Measurements from ENCODE around the gene MARVELD2.
"Not testable (repeated sequence)": the region's sequence is repeated elsewhere in the genome, so short reads cannot be mapped to it uniquely, and the experiment has no call there.

Gene MARVELD2, protein sequence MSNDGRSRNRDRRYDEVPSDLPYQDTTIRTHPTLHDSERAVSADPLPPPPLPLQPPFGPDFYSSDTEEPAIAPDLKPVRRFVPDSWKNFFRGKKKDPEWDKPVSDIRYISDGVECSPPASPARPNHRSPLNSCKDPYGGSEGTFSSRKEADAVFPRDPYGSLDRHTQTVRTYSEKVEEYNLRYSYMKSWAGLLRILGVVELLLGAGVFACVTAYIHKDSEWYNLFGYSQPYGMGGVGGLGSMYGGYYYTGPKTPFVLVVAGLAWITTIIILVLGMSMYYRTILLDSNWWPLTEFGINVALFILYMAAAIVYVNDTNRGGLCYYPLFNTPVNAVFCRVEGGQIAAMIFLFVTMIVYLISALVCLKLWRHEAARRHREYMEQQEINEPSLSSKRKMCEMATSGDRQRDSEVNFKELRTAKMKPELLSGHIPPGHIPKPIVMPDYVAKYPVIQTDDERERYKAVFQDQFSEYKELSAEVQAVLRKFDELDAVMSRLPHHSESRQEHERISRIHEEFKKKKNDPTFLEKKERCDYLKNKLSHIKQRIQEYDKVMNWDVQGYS

DNA sequence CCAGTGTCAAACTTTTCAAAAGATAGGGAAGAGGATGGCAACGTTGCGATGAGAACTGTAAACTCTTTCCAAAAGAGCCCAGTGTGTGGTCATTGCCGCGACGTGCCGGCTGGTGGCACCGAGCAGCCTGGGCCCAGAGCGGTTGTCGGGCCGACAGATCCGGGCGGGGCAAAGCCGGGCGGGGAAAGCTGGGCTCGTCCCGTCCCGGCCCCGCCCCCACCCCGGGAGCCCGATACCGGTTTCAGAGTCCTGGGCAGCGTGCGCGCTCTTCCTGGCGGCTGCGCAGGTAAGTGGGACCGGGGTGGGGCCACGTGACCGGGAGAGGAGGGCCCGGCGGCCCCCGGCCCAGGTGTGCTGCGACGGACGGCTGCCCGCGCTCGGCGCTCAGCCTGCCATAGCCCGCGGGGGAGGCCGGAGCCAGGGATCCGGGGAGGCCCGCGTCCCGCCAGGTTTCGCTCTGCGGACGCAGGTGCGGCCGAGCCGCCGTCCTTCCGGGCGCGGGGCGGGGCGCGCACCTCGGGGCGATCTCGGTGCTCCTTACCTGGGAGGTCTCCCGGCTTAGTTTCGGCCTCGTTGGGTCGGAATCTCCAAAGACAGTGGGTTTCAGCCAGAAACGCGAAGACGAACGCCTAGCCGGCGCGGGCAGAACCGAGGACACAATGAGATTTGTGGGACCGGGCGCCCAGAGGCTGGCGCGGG is at the start of gene MARVELD2:
TSS of gene MARVELD2 (plus strand) at position 232 of the 699 bp plus-strand sequence. CDS start 4,270 bp downstream, outside the sequence.
- DNase-seq = no peak

DNA sequence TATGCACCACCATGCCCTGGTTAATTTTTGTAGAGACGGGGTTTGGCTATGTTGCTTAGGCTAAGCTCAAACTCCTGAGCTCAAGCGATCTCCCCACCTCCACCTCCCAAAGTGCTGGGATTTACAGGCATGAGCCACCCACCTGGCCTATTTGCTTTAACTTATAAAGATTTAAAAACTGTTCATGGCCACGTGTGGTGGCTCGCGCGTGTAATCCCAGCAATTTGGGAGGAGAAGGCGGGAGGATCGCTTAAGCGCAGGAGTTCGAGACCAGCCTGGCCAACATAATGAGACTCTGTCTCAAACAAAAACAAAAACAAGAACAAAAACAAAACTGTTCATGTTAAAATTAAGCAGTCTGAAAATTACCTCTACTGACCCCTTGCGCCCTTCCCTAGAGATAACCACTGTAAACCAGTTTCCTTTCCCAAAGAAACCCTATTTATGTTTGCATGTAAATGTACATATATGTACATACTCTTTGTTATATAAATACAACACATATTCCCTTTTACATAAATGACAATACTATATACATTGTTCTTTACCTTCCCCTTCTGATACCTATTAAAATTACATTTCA is 47.1 kb upstream of the MARVELD2 start:
- DNase-seq = no peak

- DNase-seq = no peak
Measured at GRCh38 chr5:69368458-69369339, 46.2 kb upstream of the MARVELD2 start.

DNA sequence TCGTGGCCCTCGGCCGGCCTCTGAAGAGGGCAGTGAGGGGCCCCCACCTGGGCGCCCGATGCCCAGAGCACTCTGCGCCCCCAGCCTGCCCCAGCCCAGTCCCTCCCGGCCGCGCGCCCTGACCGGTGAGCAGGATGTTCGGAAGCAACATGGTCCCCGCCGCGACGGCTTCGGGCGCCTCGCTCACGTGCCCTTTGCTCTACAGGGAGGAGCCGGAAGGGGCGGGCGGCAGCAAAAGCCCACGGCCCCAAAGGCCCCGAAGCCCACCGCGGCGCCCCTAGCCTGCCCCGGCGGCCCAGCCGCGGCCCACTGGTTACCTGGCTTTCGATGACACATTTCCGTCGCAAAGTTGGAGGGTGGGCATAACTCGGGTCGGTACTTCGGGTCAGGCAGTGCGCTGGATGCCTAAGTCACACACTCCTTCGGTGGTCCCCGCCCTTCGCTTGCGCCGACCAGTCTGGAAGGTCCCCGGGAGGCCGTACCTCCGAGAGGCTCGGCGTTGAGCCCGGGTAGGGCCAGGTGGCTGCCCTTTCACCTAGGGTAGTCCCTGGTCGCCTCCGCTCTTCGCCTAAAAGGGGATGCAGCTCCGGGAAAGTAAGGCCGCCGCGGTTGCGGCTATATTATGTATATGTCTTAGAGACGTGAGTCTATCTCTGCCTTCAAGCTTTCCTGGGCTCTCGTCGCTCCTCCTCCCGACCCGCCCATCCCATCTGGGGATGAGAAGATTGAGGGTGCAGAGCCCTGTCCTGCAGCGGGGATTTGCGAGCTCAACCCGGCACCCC is 45.4 kb upstream of the MARVELD2 start, which contains the start of the genes AK6, RAD17 and TAF9:
TSS of gene AK6 (minus strand) at position 181 of the 782 bp plus-strand sequence. CDS start at position 151, 30 bp downstream.
TSS of gene RAD17 (plus strand) at position 479 of the 782 bp plus-strand sequence. CDS start 2,391 bp downstream, outside the sequence.
TSS of gene TAF9 (minus strand) at position 181 of the 782 bp plus-strand sequence. CDS start 3,783 bp downstream, outside the sequence.
- peak; percentile 86 to 90 for DNase-seq

GRCh38 chr5:69370335-69370734 is 44.6 kb upstream of the MARVELD2 start:
- DNase-seq = not testable (repeated sequence)

DNA sequence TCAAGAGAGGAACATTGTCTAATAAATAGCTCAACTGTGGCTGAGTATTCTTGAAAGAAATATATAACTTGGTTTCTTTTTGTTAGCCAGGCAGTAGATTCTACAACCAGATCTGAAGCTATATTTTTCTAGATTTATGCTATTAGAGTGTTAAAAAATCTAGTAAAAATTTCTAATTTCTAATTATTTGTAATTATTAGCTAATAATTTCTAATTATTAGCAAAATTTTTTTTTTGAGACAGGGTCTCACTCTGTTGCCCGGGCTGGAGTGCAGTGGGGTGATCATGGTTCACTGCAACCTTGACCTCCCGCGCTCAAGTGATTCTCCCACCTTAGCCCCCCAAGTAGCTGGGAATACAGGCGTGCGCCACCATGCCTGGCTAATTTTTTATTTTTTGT is 42.5 kb upstream of the MARVELD2 start:
- no peak for DNase-seq

GRCh38 chr5:69374911-69375446 is 39.9 kb upstream of the MARVELD2 start:
- DNase-seq = no peak

- DNase-seq = peak in 1 of 2 experiments; percentile 1
Measured at GRCh38 chr5:69378376-69378775, 36.5 kb upstream of the MARVELD2 start.

DNA sequence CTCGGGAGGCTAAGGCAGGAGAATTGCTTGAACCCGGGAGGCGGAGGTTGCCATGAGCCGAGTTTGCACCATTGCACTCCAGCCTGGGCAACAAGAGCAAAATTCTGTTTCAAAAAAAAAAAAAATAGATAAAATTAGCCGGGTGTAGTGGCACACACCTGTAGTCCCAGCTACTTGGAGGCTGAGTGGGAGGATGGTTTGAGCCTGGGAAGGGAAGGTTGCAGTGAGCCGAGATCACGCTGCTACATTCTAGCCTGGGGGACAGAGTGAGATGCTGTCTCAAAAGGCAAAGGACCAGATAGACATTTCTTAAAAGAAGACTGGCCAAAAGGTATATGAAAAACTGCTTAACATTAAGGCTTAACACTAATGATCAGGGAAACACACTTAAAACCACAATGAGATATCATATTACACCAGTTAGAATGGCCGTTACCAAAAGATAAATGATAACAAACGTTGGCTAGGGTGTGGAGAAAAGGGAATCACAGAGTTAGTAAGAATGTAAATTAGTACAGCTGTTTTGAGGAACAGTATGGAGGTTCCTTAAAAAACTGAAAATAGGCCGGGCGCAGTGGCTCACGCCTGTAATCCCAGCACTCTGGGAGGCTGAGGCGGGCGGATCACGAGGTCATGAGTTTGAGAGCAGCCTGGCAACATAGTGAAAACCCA is 10.1 kb upstream of the MARVELD2 start:
- no peak for DNase-seq

DNA sequence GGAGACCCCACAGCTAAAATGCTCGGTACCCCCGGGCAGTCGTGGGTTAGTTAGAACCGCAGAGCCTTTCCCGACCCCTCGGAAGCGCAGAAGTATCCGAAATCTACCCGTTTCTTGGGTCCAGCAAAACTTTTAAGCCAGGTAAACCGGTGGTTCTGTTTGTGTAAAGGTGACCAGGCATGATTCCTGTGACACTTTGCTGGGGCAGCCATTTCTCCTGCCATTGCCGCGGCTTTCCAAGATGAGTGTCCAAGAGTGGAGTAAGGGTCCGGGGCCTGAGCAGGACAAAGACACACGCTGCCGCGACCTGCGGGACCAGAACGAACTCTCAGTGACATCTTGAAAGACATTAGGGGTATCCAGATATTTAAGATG is 655 bp downstream of the MARVELD2 start:
- no peak for DNase-seq

GRCh38 chr5:69416180-69416579 is 1.3 kb downstream of the MARVELD2 start:
- DNase-seq = no peak

DNA sequence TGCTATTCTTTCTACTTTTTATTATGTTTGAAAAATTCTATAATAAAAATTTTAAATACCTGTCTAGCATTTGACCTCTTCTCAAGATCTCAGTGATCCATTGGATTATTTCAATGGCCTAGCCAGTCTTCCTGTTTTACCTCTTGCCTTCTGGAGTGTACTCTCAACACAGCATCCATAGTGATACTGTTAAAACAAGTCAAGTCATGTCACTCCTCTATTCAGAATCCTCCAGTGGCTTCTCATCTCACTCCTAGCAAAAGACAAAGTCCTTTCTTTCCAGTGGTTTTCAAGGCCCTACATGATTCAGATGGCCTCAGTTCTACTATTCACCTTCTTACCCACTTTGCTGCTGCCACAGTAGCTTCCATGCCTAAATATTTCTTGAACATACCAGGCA is 1.8 kb downstream of the MARVELD2 start:
- DNase-seq = no peak

GRCh38 chr5:69418554-69418953 is 3.6 kb downstream of the MARVELD2 start:
- no peak for DNase-seq

DNA sequence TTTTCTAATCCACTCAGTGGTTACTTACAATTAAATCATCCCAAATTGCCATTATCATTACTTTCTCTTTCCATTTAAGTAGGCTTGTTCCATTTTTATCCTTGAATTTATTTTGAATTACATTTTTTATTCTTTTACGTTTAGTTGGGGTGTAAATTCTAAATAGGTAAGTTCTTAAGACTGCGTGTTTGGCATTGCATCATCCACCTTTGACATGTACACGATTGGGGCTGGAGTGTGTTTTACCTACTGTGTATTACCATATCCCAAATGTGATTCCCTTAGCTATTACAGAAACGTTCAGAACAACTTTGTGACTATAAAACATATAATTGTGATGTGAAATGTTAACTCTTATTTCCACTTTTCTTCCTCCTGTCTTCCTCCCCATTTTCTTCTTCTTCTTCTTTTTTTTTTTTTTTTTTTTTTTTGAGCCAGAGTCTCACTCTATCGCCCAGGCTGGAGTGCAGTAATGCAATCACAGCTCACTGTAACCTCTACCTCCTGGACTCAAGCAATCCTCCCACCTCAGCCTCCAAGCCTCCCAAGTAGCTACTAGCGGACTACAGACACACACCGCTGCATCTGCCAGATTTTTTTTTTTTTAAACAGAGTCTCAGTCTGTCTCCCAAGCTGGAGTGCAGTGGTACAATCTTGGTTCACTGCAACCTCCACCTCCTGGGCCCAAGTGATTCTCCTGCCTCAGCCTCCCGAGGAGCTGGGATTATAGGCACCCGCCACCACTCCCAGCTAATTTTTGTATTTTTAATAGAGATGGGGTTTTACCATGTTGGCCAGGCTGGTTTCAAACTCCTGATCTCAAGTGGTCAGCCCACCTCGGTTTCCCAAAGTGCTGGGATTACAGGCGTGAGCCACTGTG is 16.7 kb downstream of the MARVELD2 start:
- DNase-seq = no peak

GRCh38 chr5:69432412-69433206 is 17.7 kb downstream of the MARVELD2 start:
- no peak for DNase-seq

GRCh38 chr5:69435276-69435884 is 20.5 kb downstream of the MARVELD2 start:
- DNase-seq = not testable (repeated sequence)

- DNase-seq = no peak
Measured at GRCh38 chr5:69444127-69444754, 29.3 kb downstream of the MARVELD2 start.
